Measurements from ENCODE around the gene CHCHD1.

CHCHD1 gene

GRCh38 chr10:73750819-73751218, 31.0 kb upstream of the CHCHD1 start:
- Histone ChIP-seq H3K27me3 (replicated peaks; ENCODE audit: control insufficient read depth, insufficient read depth, low read length) (no peaks in the 10 kb centered on the region), H3K4me3 (replicated peaks; ENCODE audit: low read depth, low read length) (no peak overlapping the region), H3K36me3 (ENCODE audit: control insufficient read depth, insufficient read depth, low read length) (peaks cover 22% of the 10 kb centered on the region)
- TF ChIP-seq, protein P1, sequence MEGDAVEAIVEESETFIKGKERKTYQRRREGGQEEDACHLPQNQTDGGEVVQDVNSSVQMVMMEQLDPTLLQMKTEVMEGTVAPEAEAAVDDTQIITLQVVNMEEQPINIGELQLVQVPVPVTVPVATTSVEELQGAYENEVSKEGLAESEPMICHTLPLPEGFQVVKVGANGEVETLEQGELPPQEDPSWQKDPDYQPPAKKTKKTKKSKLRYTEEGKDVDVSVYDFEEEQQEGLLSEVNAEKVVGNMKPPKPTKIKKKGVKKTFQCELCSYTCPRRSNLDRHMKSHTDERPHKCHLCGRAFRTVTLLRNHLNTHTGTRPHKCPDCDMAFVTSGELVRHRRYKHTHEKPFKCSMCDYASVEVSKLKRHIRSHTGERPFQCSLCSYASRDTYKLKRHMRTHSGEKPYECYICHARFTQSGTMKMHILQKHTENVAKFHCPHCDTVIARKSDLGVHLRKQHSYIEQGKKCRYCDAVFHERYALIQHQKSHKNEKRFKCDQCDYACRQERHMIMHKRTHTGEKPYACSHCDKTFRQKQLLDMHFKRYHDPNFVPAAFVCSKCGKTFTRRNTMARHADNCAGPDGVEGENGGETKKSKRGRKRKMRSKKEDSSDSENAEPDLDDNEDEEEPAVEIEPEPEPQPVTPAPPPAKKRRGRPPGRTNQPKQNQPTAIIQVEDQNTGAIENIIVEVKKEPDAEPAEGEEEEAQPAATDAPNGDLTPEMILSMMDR (IDR thresholded peaks at IDR 0.05; ENCODE audit: insufficient read depth, low read length, poor library complexity, severe bottlenecking): no peak
- DNase-seq (ENCODE audit: extremely low read depth, insufficient read length): no peak

DNA sequence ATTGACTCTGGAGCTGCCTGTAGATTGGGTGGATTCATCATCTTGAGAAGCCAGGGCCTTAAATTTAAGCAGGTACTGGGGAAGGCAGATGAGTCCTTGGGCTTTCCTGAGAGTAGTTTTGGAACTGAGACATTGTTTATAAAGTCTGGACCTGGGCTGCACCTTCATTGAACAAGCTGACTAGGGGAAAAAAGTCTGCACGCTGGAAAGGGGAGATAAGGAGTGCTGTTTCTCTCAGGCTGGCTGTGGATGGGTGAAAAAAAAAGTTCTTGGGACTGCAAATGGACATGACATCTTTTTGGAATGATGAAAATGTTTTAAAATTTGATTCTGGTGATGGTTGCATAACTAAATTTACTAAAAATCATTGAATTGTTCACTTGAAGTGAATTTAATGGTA, 25.7 kb upstream of the CHCHD1 start:
- DNase-seq (ENCODE audit: extremely low read depth, insufficient read length): no peak
- Histone ChIP-seq H3K36me3 (ENCODE audit: control insufficient read depth, insufficient read depth, low read length) (peaks cover 25% of the 10 kb centered on the region), H3K4me3 (replicated peaks; ENCODE audit: low read depth, low read length) (no peak overlapping the region), H3K27me3 (replicated peaks; ENCODE audit: control insufficient read depth, insufficient read depth, low read length) (no peaks in the 10 kb centered on the region)
- TF ChIP-seq, protein P1 (IDR thresholded peaks at IDR 0.05; ENCODE audit: insufficient read depth, low read length, poor library complexity, severe bottlenecking): no peak

GRCh38 chr10:73758704-73759511, 22.9 kb upstream of the CHCHD1 start:
- Histone ChIP-seq H3K27me3 (replicated peaks; ENCODE audit: control insufficient read depth, insufficient read depth, low read length) (no peaks in the 10 kb centered on the region), H3K36me3 (ENCODE audit: control insufficient read depth, insufficient read depth, low read length) (peaks cover 29% of the 10 kb centered on the region), H3K4me3 (replicated peaks; ENCODE audit: low read depth, low read length) (no peak overlapping the region)
- no peak for DNase-seq (ENCODE audit: extremely low read depth, insufficient read length)
- TF ChIP-seq, protein P1 (IDR thresholded peaks at IDR 0.05; ENCODE audit: insufficient read depth, low read length, poor library complexity, severe bottlenecking): no peak

DNA sequence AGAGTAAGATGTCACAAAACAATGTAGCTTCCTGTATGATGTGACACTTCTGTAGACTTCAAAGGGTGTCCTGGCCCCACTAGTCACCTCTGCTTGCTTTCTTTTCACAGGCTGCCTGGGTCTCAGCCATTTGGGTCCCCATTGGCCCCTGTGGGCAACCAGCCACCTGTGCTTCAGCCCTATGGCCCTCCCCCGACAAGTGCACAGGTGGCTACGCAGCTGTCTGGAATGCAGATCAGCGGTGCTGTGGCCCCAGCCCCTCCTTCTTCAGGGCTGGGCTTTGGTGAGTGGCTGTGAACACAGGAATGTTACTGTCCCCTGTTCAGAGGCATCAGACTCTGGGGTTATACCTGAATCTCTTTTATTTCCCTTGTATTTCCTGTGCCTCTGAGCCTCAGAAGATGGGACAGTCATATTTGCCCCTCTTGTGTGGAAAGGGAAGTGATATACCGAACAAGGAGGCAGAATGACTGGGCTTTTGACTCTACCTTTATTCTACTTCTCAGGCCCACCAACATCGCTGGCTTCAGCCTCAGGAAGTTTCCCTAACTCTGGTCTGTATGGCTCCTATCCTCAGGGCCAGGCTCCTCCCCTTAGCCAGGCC, 22.2 kb upstream of the CHCHD1 start:
- TF ChIP-seq, protein P1 (IDR thresholded peaks at IDR 0.05; ENCODE audit: insufficient read depth, low read length, poor library complexity, severe bottlenecking): no peak
- H3K36me3 ChIP-seq (ENCODE audit: control insufficient read depth, insufficient read depth, low read length): peaks cover 33% of the 10 kb centered on the region
- H3K4me3 ChIP-seq (replicated peaks; ENCODE audit: low read depth, low read length): no peak overlapping the region
- no peaks in the 10 kb centered on the region for H3K27me3 ChIP-seq (replicated peaks; ENCODE audit: control insufficient read depth, insufficient read depth, low read length)
- no peak for DNase-seq (ENCODE audit: extremely low read depth, insufficient read length)

GRCh38 chr10:73761781-73762180, 20.1 kb upstream of the CHCHD1 start:
- no peak for DNase-seq (ENCODE audit: extremely low read depth, insufficient read length)
- H3K36me3 ChIP-seq (ENCODE audit: control insufficient read depth, insufficient read depth, low read length): peaks cover 51% of the 10 kb centered on the region
- no peaks in the 10 kb centered on the region for H3K27me3 ChIP-seq (replicated peaks; ENCODE audit: control insufficient read depth, insufficient read depth, low read length)
- no peak overlapping the region for H3K4me3 ChIP-seq (replicated peaks; ENCODE audit: low read depth, low read length)
- TF ChIP-seq, protein P1 (IDR thresholded peaks at IDR 0.05; ENCODE audit: insufficient read depth, low read length, poor library complexity, severe bottlenecking): no peak

Measured in GM06990 (cell line).